DND-41 (cell line): ENCODE data around the gene APCDD1L.

Experiments used
- CTCF ChIP-seq: IDR thresholded peaks from 2 replicates; pipeline ENCODE4 v1.5.1; 2012; ENCODE audit warnings: borderline replicate concordance, low read length, moderate library complexity, mild to moderate bottlenecking; ENCODE audit not compliant: poor library complexity, severe bottlenecking; ENCODE audit errors: extremely low read depth
- EZH2 ChIP-seq: IDR thresholded peaks from 3 replicates; pipeline ENCODE4 v1.6.1; 2012; ENCODE audit warnings: borderline replicate concordance, low read depth, mild to moderate bottlenecking, moderate library complexity, low read length, inconsistent platforms; ENCODE audit not compliant: severe bottlenecking

DNA sequence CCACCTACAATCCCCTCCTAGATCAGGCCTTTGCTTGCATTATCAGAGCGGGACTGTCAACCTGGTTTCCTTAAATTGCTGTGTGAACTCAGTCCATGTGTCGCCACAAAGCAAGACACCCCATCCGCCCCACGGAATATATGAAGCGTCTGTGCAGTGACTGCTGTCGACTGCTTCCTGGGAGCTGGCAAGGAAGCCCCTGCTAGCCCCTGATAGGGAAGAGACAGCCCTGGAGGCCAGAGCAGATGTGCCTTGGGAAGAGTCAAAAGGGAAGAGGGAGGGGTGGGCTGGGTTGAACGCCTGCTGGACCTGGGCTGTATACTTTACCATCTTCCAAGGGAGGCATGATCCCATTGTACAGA lies 44.1 kb upstream of the APCDD1L start:
- TF ChIP-seq CTCF (no peak), EZH2 (no peak)
